H1 (cell line): Measurements from ENCODE around the gene SEMA3C. TPM values are rescaled to one million over a fixed set of nuclear protein-coding genes. Genes with fewer than 3 reads are reported as not detected.

ENCODE experiments used
- CTCF ChIA-PET: fragments of 300-600 bp; sonication (Branson Sonifier 250); formaldehyde crosslinking; loops from one replicate; lab custom pipeline; 2021; ENCODE audit not compliant: partially characterized antibody; lab: Charles Lee
- POLR2A ChIA-PET: fragments of 300-600 bp; sonication (Branson Sonifier 250); formaldehyde crosslinking; loops from one replicate; lab custom pipeline; 2021; ENCODE audit warnings: inconsistent platforms; ENCODE audit not compliant: partially characterized antibody; lab: Charles Lee
- DNase-seq, 2 experiments: peaks; one replicate each; pipeline versions ENCODE4 v3.0.0 to v3.0.0-alpha.2; 2010 to 2022; ENCODE audit warnings: low spot score in 2 of 2, low read depth in 1 of 2, mixed read lengths in 1 of 2
- FAIRE-seq: peaks from 2 replicates; lab custom pipeline; 2011; peaks lifted over from hg19 to GRCh38; lab: Jason Lieb, UNC
- H2AFZ ChIP-seq: 2 replicates; pipeline ENCODE4 v1.8.1; 2012; ENCODE audit warnings: low read length, inconsistent platforms
- H2AK5ac ChIP-seq: 2 replicates; pipeline ENCODE4 v1.6.1; 2013; ENCODE audit warnings: low read depth, low read length
- H2BK120ac ChIP-seq: replicated peaks from 2 replicates; pipeline ENCODE3; 2013; ENCODE audit warnings: low read depth, low read length, inconsistent platforms
- H2BK12ac ChIP-seq: 2 replicates; pipeline ENCODE4 v1.6.1; 2013; ENCODE audit warnings: low read depth, low read length
- H2BK15ac ChIP-seq: 2 replicates; pipeline ENCODE4 v1.6.1; 2013; ENCODE audit warnings: low read length
- H2BK20ac ChIP-seq: 2 replicates; pipeline ENCODE4 v1.6.1; 2013; ENCODE audit warnings: low read length
- H2BK5ac ChIP-seq: 2 replicates; pipeline ENCODE4 v1.6.1; 2013; ENCODE audit warnings: low read depth, low read length
- H3K14ac ChIP-seq: 2 replicates; pipeline ENCODE4 v1.6.1; 2013; ENCODE audit warnings: inconsistent platforms; ENCODE audit not compliant: insufficient read length
- H3K18ac ChIP-seq: 2 replicates; pipeline ENCODE4 v1.6.1; 2013; ENCODE audit warnings: low read length; ENCODE audit errors: extremely low read depth
- H3K23ac ChIP-seq: 2 replicates; pipeline ENCODE4 v1.6.1; 2013; ENCODE audit warnings: inconsistent platforms; ENCODE audit not compliant: insufficient read length
- H3K23me2 ChIP-seq: 2 replicates; pipeline ENCODE4 v1.6.1; 2013; ENCODE audit warnings: low read depth, low read length
- H3K27ac ChIP-seq: 2 replicates; pipeline ENCODE4 v1.6.1; 2011; ENCODE audit warnings: low read depth, low read length, inconsistent platforms
- H3K27me3 ChIP-seq, 4 experiments: replicated peaks in 1 of 4; 1 replicate in 1 of 4; 2 replicates in 3 of 4; pipeline versions ENCODE4 v1.6.1 to v1.8.1; 2011 to 2013; ENCODE audit warnings: low read length in 3 of 4, mild to moderate bottlenecking in 3 of 4, inconsistent platforms in 2 of 4, mixed read lengths in 2 of 4, moderate library complexity in 1 of 4; ENCODE audit not compliant: control insufficient read depth in 3 of 4, insufficient read depth in 3 of 4; ENCODE audit errors: extremely low read depth in 1 of 4
- H3K36me3 ChIP-seq, 4 experiments: 2 replicates each; pipeline versions ENCODE4 v1.6.1 to v1.8.1; 2011 to 2013; ENCODE audit warnings: mild to moderate bottlenecking in 4 of 4, low read length in 3 of 4, moderate library complexity in 2 of 4, control low read depth in 1 of 4, inconsistent platforms in 1 of 4; ENCODE audit not compliant: insufficient read depth in 4 of 4, control insufficient read depth in 2 of 4
- H3K4ac ChIP-seq: replicated peaks from 2 replicates; pipeline ENCODE3; 2013; ENCODE audit warnings: low read length, low read depth, mixed read lengths, inconsistent platforms; ENCODE audit not compliant: insufficient read length
- H3K4me1 ChIP-seq, 4 experiments: replicated peaks in 1 of 4; 1 replicate in 1 of 4; 2 replicates in 3 of 4; pipeline versions ENCODE4 v1.6.1 to v1.8.1; 2011 to 2013; ENCODE audit warnings: low read length in 3 of 4, inconsistent platforms in 2 of 4, mixed read lengths in 1 of 4; ENCODE audit not compliant: insufficient read depth in 4 of 4, control insufficient read depth in 3 of 4
- H3K4me2 ChIP-seq, 2 experiments: 2 replicates each; pipeline versions ENCODE4 v1.6.1 to v1.8.1; 2011 to 2013; ENCODE audit warnings: low read depth in 2 of 2, low read length in 2 of 2, control low read depth in 1 of 2, inconsistent platforms in 1 of 2, mild to moderate bottlenecking in 1 of 2; ENCODE audit not compliant: insufficient read depth in 1 of 2
- H3K4me3 ChIP-seq, 4 experiments: fragments of 200-600, 300-600 bp in 1 of 4; sonication (generic), shearing (Covaris generic), sonication (Bioruptor Twin) in 1 of 4; 2 replicates each; pipeline versions ENCODE4 v1.5.1 to v1.8.1; 2011 to 2016; ENCODE audit warnings: low read length in 4 of 4, low read depth in 3 of 4, control low read depth in 2 of 4, inconsistent platforms in 2 of 4, mild to moderate bottlenecking in 2 of 4, mixed read lengths in 1 of 4, moderate library complexity in 1 of 4; ENCODE audit not compliant: insufficient read depth in 2 of 4; ENCODE audit errors: extremely low read depth in 1 of 4
- H3K56ac ChIP-seq: replicated peaks from 2 replicates; pipeline ENCODE3; 2013; ENCODE audit warnings: low read depth, mild to moderate bottlenecking, mixed read lengths, low read length, inconsistent platforms; ENCODE audit not compliant: insufficient read length
- H3K79me1 ChIP-seq: 2 replicates; pipeline ENCODE4 v1.6.1; 2013; ENCODE audit warnings: low read depth, low read length, control low read depth
- H3K79me2 ChIP-seq, 2 experiments: 2 replicates each; pipeline versions ENCODE4 v1.6.1 to v1.8.1; 2012 to 2013; ENCODE audit warnings: low read length in 2 of 2, mild to moderate bottlenecking in 2 of 2, inconsistent platforms in 1 of 2; ENCODE audit not compliant: insufficient read depth in 2 of 2, control insufficient read depth in 1 of 2
- H3K9ac ChIP-seq, 4 experiments: replicated peaks in 1 of 4; 1 replicate in 1 of 4; 2 replicates in 3 of 4; pipeline versions ENCODE4 v1.6.1 to v1.8.1; 2011 to 2013; ENCODE audit warnings: low read depth in 3 of 4, low read length in 3 of 4, control low read depth in 2 of 4, mild to moderate bottlenecking in 2 of 4, moderate library complexity in 2 of 4, inconsistent platforms in 1 of 4; ENCODE audit errors: extremely low read depth in 1 of 4
- H3K9me3 ChIP-seq, 2 experiments: 2 replicates each; pipeline versions ENCODE4 v1.6.1 to v1.8.1; 2012 to 2013; ENCODE audit warnings: mild to moderate bottlenecking in 2 of 2, moderate library complexity in 2 of 2, control low read depth in 1 of 2, inconsistent platforms in 1 of 2, low read depth in 1 of 2, low read length in 1 of 2, mixed read lengths in 1 of 2; ENCODE audit not compliant: insufficient read depth in 2 of 2
- H4K20me1 ChIP-seq, 2 experiments: replicated peaks in 1 of 2; 2 replicates each; pipeline versions ENCODE3 to v1.8.1; 2011 to 2013; ENCODE audit warnings: inconsistent platforms in 2 of 2, low read length in 2 of 2, mild to moderate bottlenecking in 1 of 2; ENCODE audit not compliant: insufficient read depth in 2 of 2, control insufficient read depth in 1 of 2
- H4K5ac ChIP-seq: 2 replicates; pipeline ENCODE4 v1.6.1; 2013; ENCODE audit warnings: low read length, low read depth, mixed read lengths, inconsistent platforms; ENCODE audit not compliant: insufficient read length
- H4K8ac ChIP-seq: 2 replicates; pipeline ENCODE4 v1.8.0; 2013; ENCODE audit warnings: mild to moderate bottlenecking, moderate library complexity, low read length, inconsistent platforms; ENCODE audit not compliant: insufficient read depth; ENCODE audit errors: extremely low read depth
- H4K91ac ChIP-seq: replicated peaks from 2 replicates; pipeline ENCODE3; 2013; ENCODE audit warnings: low read length, mixed read lengths, inconsistent platforms; ENCODE audit not compliant: insufficient read length
- KDM5A ChIP-seq: fragments of 200-600 bp; IDR thresholded peaks from 2 replicates; pipeline ENCODE4 v1.7.1; 2012; ENCODE audit warnings: mild to moderate bottlenecking, low read length, inconsistent platforms, mixed read lengths
- PHF8 ChIP-seq: fragments of 200-600 bp; sonication (generic); conservative IDR thresholded peaks from 2 replicates; pipeline ENCODE4 v1.7.1; 2012; ENCODE audit warnings: low read depth, mild to moderate bottlenecking, inconsistent platforms, low read length, moderate library complexity
- POLR2A ChIP-seq, 2 experiments: IDR thresholded peaks; 1 replicate in 1 of 2; 2 replicates in 1 of 2; pipeline ENCODE4 v1.6.1; 2011; ENCODE audit warnings: low read depth in 2 of 2, low read length in 2 of 2, mild to moderate bottlenecking in 2 of 2; ENCODE audit errors: control extremely low read depth in 1 of 2
- TBP ChIP-seq: IDR thresholded peaks from 2 replicates; pipeline ENCODE4 v1.6.1; 2011; ENCODE audit warnings: low read depth, low read length, improper control_type of control experiment
- TCF12 ChIP-seq: IDR thresholded peaks from 2 replicates; pipeline ENCODE4 v1.6.1; 2011; ENCODE audit warnings: low read depth, mild to moderate bottlenecking, low read length
- WGBS, 2 experiments: shearing (Covaris generic) in 1 of 2; methylation state at CpG; one replicate each; pipeline versions ENCODE4 v1.1.6 to v1.1.7; 2013 to 2015; ENCODE audit warnings: low lambda C conversion rate in 2 of 2, mixed read lengths in 2 of 2, inconsistent platforms in 1 of 2, low coverage in 1 of 2, missing lambda C conversion rate in 1 of 2; ENCODE audit not compliant: insufficient replicate concordance in 2 of 2, insufficient coverage in 1 of 2, insufficient read length in 1 of 2; ENCODE audit errors: extremely low coverage in 1 of 2, missing lambda C conversion rate in 1 of 2; 5-methylcytosine and 5-hydroxymethylcytosine counted together
- polyA plus RNA-seq, 7 experiments: library from polyadenylated mRNA; depleted of rRNA in 3 of 7; stranded (reverse) in 5 of 7; unstranded in 2 of 7; fragments of >200 nt in 5 of 7; fragments of 200-250 nt in 2 of 7; gene quantifications; 1 replicate in 5 of 7; 2 replicates in 1 of 7; 4 replicates in 1 of 7; pipeline versions ENCODE4 v1.2.1 to v1.2.3, GENCODE V29; 2011 to 2013; ENCODE audit warnings: missing spikeins in 2 of 7, mixed read lengths in 2 of 7
- total RNA-seq: library from RNA; stranded (reverse); fragmentation: NEBNext Ultra II Directional; extraction: Animal tissue kit (Norgen Biotek cat#: 25700); gene quantifications from 2 replicates; pipeline ENCODE4 v1.2.1, GENCODE V29; 2021

The SEMA3C gene
- total and polyA plus RNA-seq, 2 of the 8 experiments (the other 6 are each of a cell fraction or from before 2014, with no cell fraction given): 0.15 to 1.4 TPM

DNA sequence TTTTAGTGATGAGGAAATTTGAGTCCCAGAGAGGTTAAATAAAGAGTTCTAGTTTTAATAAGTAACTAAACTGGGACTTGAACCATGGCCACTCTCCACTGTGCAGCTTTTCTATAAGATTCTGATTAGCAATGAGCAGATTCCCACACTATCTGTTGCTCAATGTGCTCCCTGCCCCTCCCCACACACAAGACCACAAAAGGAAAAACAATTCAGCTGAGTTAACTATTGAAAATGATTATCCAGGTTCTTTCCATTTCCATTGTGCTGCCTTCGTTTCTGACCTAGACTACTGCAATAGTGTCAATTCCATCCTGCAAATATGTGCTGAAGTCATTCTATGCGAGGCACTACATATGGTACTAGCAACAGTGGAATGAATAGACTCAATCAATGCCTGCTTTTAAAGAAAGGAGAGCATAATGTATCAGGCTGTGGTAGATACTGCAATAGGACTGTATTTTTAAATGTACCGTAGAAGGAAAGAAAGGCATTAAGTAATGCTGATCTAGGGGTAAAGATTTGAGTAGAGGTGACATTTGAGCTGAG is 97.0 kb downstream of the SEMA3C start:
- Histone ChIP-seq H3K9ac (no peak overlapping the region), H3K27ac (no peak overlapping the region), H3K27me3 (no peaks in the 10 kb centered on the region)

More for the DNA sequence above, 97.0 kb downstream of the SEMA3C start:
- Histone ChIP-seq H2BK5ac (no peak overlapping the region), H3K4ac (no peak overlapping the region), H3K18ac (no peak overlapping the region), H3K23ac (no peak overlapping the region), H3K23me2 (no peaks in the 10 kb centered on the region), H2BK120ac (no peak overlapping the region), H4K20me1 (peaks cover 0 to under 1% of the 10 kb centered on the region in 2 experiments), H4K91ac (no peak overlapping the region), H2AK5ac (no peak overlapping the region), H4K5ac (no peak overlapping the region), H2BK15ac (no peak overlapping the region), H3K36me3 (no peaks in the 10 kb centered on the region), H3K4me3 (no peak overlapping the region), H3K14ac (no peak overlapping the region), H3K9me3 (no peaks in the 10 kb centered on the region), H3K4me1 (no peaks in the 10 kb centered on the region), H2AFZ (no peak overlapping the region), H4K8ac (no peak overlapping the region), H3K4me2 (no peak overlapping the region), H3K79me2 (no peaks in the 10 kb centered on the region), H2BK12ac (no peak overlapping the region), H2BK20ac (no peak overlapping the region), H3K79me1 (no peaks in the 10 kb centered on the region), H3K56ac (no peak overlapping the region)
- CTCF ChIA-PET: no interaction called here
- POLR2A ChIA-PET: no interaction called here
- TF ChIP-seq TCF12: no peak
- no peak for TF ChIP-seq PHF8
- TF ChIP-seq POLR2A (IDR thresholded peaks at IDR 0.05; ENCODE audit: control extremely low read depth in 1 of 2, low read depth in 2 of 2, low read length in 2 of 2): no peak
- no peak for TF ChIP-seq TBP
- no peak for TF ChIP-seq KDM5A
- DNase-seq (no peak), FAIRE-seq (no peak)
- 93% methylated on average over 3 of the region's 3 CpGs; no CpG with 5 or more reads in 1 of the 2 experiments for WGBS, 2 experiments
